Measurements from ENCODE around the gene FSHR. TPM values are rescaled to one million over a fixed set of nuclear protein-coding genes. Genes with fewer than 3 reads are reported as not detected.

Gene FSHR
- total and polyA plus RNA-seq, 7 donors = not detected

DNA sequence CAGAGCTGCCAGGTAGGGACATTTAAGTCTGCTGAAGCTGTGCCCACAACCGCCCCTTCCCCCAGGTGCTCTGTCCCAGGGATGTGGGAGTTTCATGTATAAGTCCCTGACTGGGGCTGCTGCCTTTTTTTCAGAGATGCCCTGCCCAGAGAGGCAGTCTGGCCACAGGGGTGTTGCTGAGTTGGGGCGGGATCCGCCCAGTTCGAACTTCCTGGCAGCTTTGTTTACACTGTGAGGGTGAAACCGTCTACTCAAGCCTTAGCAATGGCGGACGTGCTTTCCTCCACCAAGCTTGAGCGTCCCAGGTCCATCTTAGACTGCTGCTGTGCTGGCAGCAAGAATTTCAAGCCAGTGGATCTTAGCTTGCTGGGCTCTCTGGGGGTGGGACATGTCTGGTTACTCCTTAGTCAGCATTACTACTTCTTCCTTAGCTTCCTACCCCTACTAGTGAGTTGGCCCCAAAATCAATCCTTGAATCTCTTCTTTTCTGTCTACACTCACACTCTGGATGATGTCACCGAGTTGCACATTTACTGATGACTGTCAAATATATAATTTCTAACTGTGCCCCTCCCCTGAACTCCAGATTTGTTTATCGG lies 31.8 kb upstream of the FSHR start:
- ATAC-seq (no peak), DNase-seq (no peak)
- Histone ChIP-seq H3K9me3 (no peaks in the 10 kb centered on the region), H3K27me3 (ENCODE audit: insufficient read depth in 3 of 3, low read length in 2 of 3) (no peaks in the 10 kb centered on the region), H3K27ac (no peak overlapping the region), H3K36me3 (ENCODE audit: insufficient read depth in 1 of 2, low read depth in 1 of 2) (no peaks in the 10 kb centered on the region), H3K4me3 (no peak overlapping the region), H3K4me1 (no peaks in the 10 kb centered on the region)
- 86 to 89% (median 88%) methylated on average over 10 of the region's 10 CpGs for WGBS, 3 donors
- TF ChIP-seq, protein P1, sequence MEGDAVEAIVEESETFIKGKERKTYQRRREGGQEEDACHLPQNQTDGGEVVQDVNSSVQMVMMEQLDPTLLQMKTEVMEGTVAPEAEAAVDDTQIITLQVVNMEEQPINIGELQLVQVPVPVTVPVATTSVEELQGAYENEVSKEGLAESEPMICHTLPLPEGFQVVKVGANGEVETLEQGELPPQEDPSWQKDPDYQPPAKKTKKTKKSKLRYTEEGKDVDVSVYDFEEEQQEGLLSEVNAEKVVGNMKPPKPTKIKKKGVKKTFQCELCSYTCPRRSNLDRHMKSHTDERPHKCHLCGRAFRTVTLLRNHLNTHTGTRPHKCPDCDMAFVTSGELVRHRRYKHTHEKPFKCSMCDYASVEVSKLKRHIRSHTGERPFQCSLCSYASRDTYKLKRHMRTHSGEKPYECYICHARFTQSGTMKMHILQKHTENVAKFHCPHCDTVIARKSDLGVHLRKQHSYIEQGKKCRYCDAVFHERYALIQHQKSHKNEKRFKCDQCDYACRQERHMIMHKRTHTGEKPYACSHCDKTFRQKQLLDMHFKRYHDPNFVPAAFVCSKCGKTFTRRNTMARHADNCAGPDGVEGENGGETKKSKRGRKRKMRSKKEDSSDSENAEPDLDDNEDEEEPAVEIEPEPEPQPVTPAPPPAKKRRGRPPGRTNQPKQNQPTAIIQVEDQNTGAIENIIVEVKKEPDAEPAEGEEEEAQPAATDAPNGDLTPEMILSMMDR (IDR thresholded peaks at IDR 0.05) = no peak
- intact Hi-C loops (cut with DNase I) = no loop called here

DNA sequence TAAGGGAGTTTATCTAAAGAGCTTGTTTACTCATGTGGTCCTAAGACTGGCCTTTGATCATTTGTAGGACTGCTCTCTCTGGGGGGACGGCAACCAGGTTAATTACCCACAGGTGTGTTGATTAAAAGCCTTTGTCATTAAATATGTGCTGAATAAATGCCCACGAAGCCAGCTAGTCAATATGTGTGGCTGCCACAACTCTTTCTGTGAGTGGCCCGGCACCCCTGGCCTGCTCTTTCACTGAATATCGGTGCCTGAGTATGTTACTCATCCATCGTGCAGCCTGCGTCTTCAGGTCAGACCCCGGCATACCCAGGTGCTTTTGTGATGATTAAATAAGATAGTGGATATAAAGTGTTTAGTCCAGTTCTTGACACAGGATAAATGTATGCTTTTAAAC lies 24.3 kb upstream of the FSHR start:
- intact Hi-C loops (cut with DNase I) = no loop called here
- no peak overlapping the region for H3K27ac ChIP-seq
- no peaks in the 10 kb centered on the region for H3K9me3 ChIP-seq
- ATAC-seq = no peak
- no peaks in the 10 kb centered on the region for H3K27me3 ChIP-seq (ENCODE audit: insufficient read depth in 3 of 3, low read length in 2 of 3)
- WGBS, 3 donors = 77 to 93% (median 84%) methylated on average over 7 of the region's 7 CpGs
- DNase-seq = no peak
- H3K36me3 ChIP-seq (ENCODE audit: insufficient read depth in 1 of 2, low read depth in 1 of 2) = no peaks in the 10 kb centered on the region
- H3K4me1 ChIP-seq = no peaks in the 10 kb centered on the region
- TF ChIP-seq, protein P1 (IDR thresholded peaks at IDR 0.05) = no peak
- H3K4me3 ChIP-seq = no peak overlapping the region

DNA sequence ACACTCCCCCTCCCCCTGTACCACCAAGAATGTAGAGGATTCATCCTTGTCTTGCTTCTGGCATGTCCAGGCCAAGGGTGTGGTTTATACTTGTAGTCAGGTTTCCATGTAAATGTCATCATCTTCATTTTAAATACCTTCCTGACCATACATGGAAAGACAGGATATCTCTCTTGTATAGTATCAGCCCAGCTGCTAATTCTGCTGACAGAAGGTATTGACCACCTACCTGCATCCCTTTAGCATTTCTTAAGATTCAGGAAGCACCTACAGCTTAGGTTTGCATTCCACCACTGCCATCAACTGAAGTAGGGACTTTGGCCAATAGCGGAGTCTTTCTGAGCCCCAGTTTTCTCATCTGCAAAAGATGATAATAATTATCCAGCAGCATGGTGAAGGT lies 22.9 kb upstream of the FSHR start:
- intact Hi-C loops (cut with DNase I) = no loop called here
- WGBS, 3 donors = 94 to 100% (median 100%) methylated on average over 1 of the region's 1 CpG
- no peaks in the 10 kb centered on the region for H3K4me1 ChIP-seq

DNA sequence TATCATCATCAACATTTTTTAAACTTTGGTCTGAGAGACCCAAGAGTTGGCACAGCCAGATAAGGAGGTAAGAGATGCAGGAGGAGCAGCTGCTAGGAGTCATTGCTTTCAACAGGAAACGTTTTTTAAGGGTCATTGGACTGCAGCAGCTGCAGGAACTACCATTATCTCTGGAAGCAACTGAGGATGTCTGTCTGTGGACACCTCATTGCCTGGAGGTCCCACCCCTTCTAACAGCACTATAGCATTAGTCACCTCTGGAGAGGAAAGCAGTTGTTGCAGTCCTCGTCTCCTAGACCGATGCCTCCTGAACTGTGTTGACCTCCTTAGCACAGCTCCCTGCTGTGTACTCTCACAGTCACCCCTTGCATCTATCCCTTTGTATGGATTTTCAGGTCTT lies 21.5 kb upstream of the FSHR start:
- ATAC-seq = no peak
- Histone ChIP-seq H3K36me3 (ENCODE audit: insufficient read depth in 1 of 2, low read depth in 1 of 2) (no peaks in the 10 kb centered on the region), H3K4me3 (no peak overlapping the region), H3K4me1 (no peaks in the 10 kb centered on the region), H3K9me3 (no peaks in the 10 kb centered on the region), H3K27ac (no peak overlapping the region), H3K27me3 (ENCODE audit: insufficient read depth in 3 of 3, low read length in 2 of 3) (no peaks in the 10 kb centered on the region)
- DNase-seq = no peak
- intact Hi-C loops (cut with DNase I) = no loop called here
- WGBS, 3 donors = 50 to 68% (median 56%) methylated on average over 3 of the region's 3 CpGs
- TF ChIP-seq, protein P1 (IDR thresholded peaks at IDR 0.05) = no peak

More for the DNA sequence above, 22.9 kb upstream of the FSHR start:
- Histone ChIP-seq H3K27me3 (ENCODE audit: insufficient read depth in 3 of 3, low read length in 2 of 3) (no peaks in the 10 kb centered on the region), H3K27ac (no peak overlapping the region), H3K4me3 (no peak overlapping the region), H3K36me3 (ENCODE audit: insufficient read depth in 1 of 2, low read depth in 1 of 2) (no peaks in the 10 kb centered on the region), H3K9me3 (no peaks in the 10 kb centered on the region)
- no peak for ATAC-seq
- TF ChIP-seq, protein P1 (IDR thresholded peaks at IDR 0.05) = no peak
- DNase-seq = no peak

DNA sequence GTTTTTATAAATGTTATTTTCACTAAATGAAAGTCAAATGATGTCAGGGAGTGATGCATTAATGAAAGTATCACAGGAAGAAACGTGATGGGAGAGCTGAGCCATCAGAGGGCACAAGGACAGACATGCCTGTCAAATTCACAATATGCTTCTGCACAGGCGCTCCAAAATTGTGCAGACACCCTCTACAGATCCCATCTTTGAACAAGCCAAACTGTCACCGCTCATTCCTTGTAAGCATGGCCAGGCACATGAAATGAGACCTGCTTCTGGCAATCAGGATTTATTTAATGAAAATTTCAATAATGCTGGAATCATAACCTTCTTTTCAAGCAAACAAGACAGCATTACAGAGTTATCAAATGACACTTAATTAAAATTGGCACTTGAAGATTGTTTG lies 20.4 kb upstream of the FSHR start:
- 68 to 70% (median 69%) methylated on average over 3 of the region's 3 CpGs for WGBS, 3 donors
- TF ChIP-seq, protein P1 (IDR thresholded peaks at IDR 0.05) = no peak
- ATAC-seq = no peak
- DNase-seq = no peak
- Histone ChIP-seq H3K4me3 (no peak overlapping the region), H3K4me1 (no peaks in the 10 kb centered on the region), H3K9me3 (no peaks in the 10 kb centered on the region), H3K36me3 (ENCODE audit: insufficient read depth in 1 of 2, low read depth in 1 of 2) (no peaks in the 10 kb centered on the region), H3K27me3 (ENCODE audit: insufficient read depth in 3 of 3, low read length in 2 of 3) (no peaks in the 10 kb centered on the region), H3K27ac (no peak overlapping the region)
- intact Hi-C loops (cut with DNase I) = no loop called here
